ENCODE results near the gene MSI2.
A peak's percentile ranks its signal among the peaks of the same experiment; 100 is the strongest.

The MSI2 gene

GRCh38 chr17:57350266-57350665, 93.9 kb downstream of the MSI2 start:
- Histone ChIP-seq H3F3A (ENCODE audit: control insufficient read depth, insufficient read depth) (peaks cover 7% of the 10 kb centered on the region), H3K27ac (ENCODE audit: low read depth, low read length) (no peak overlapping the region), H3K27me3 (ENCODE audit: control insufficient read depth, low read length) (no peaks in the 10 kb centered on the region), H3K4me1 (ENCODE audit: control insufficient read depth, low read length) (peaks cover 29% of the 10 kb centered on the region), H3K4me3 (ENCODE audit: low read length) (no peak overlapping the region), H4K20me1 (ENCODE audit: control insufficient read depth, insufficient read depth, low read depth, low read length) (no peaks in the 10 kb centered on the region), H3K79me2 (ENCODE audit: control insufficient read depth, low read length) (peaks cover 66% of the 10 kb centered on the region), H3K4me2 (ENCODE audit: low read length) (no peak overlapping the region), H3K9me2 (replicated peaks; ENCODE audit: control insufficient read depth, low read length) (no peaks in the 10 kb centered on the region), H3K9me3 (ENCODE audit: control insufficient read depth, insufficient read depth, low read length) (no peaks in the 10 kb centered on the region), H3K36me3 (ENCODE audit: control insufficient read depth, low read length) (peaks cover 54% of the 10 kb centered on the region)
- TF ChIP-seq EZH2phosphoT487 (IDR thresholded peaks at IDR 0.05; ENCODE audit: borderline replicate concordance, low read length) = no peak
- TF ChIP-seq, protein P1, sequence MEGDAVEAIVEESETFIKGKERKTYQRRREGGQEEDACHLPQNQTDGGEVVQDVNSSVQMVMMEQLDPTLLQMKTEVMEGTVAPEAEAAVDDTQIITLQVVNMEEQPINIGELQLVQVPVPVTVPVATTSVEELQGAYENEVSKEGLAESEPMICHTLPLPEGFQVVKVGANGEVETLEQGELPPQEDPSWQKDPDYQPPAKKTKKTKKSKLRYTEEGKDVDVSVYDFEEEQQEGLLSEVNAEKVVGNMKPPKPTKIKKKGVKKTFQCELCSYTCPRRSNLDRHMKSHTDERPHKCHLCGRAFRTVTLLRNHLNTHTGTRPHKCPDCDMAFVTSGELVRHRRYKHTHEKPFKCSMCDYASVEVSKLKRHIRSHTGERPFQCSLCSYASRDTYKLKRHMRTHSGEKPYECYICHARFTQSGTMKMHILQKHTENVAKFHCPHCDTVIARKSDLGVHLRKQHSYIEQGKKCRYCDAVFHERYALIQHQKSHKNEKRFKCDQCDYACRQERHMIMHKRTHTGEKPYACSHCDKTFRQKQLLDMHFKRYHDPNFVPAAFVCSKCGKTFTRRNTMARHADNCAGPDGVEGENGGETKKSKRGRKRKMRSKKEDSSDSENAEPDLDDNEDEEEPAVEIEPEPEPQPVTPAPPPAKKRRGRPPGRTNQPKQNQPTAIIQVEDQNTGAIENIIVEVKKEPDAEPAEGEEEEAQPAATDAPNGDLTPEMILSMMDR (IDR thresholded peaks at IDR 0.05; ENCODE audit: low read depth, low read length, poor library complexity, severe bottlenecking) = no peak

GRCh38 chr17:57352665-57353175, 96.4 kb downstream of the MSI2 start:
- Histone ChIP-seq H3K9me2 (replicated peaks; ENCODE audit: control insufficient read depth, low read length) (no peaks in the 10 kb centered on the region), H3K4me1 (ENCODE audit: control insufficient read depth, low read length) (peaks cover 54% of the 10 kb centered on the region), H3K79me2 (ENCODE audit: control insufficient read depth, low read length) (peaks cover 84% of the 10 kb centered on the region), H3K36me3 (ENCODE audit: control insufficient read depth, low read length) (peaks cover 62% of the 10 kb centered on the region), H3K4me2 (ENCODE audit: low read length) (no peak overlapping the region), H3K9me3 (ENCODE audit: control insufficient read depth, insufficient read depth, low read length) (no peaks in the 10 kb centered on the region), H3K4me3 (ENCODE audit: low read length) (no peak overlapping the region), H3K27ac (ENCODE audit: low read depth, low read length) (no peak overlapping the region), H3F3A (ENCODE audit: control insufficient read depth, insufficient read depth) (peaks cover 26% of the 10 kb centered on the region), H3K27me3 (ENCODE audit: control insufficient read depth, low read length) (no peaks in the 10 kb centered on the region), H4K20me1 (ENCODE audit: control insufficient read depth, insufficient read depth, low read depth, low read length) (no peaks in the 10 kb centered on the region)
- TF ChIP-seq, protein P1 (IDR thresholded peaks at IDR 0.05; ENCODE audit: low read depth, low read length, poor library complexity, severe bottlenecking) = no peak
- TF ChIP-seq EZH2phosphoT487 (IDR thresholded peaks at IDR 0.05; ENCODE audit: borderline replicate concordance, low read length) = no peak

DNA sequence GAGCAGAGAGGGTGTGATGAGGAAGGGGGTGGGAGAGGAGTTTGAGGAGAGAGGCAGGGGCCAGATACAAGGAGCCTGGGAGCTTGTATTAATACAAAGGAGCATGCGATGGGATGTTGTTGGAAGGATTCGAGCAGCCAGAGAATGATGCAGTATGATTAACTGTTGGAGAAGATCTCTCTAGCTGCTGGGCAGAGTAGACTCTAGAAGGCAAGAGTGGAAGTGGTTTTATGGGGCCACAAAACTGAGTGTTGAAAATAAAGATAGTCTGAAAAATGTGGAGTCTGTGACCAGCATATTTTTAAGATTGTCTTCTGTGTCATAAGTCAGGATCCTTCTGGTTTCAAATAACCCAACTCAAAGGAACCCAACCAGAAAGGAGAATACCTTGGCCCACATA, 98.3 kb downstream of the MSI2 start:
- TF ChIP-seq, protein P1 (IDR thresholded peaks at IDR 0.05; ENCODE audit: low read depth, low read length, poor library complexity, severe bottlenecking) = no peak
- no peak for TF ChIP-seq EZH2phosphoT487 (IDR thresholded peaks at IDR 0.05; ENCODE audit: borderline replicate concordance, low read length)
- peaks cover 54% of the 10 kb centered on the region for H3K36me3 ChIP-seq (ENCODE audit: control insufficient read depth, low read length)
- H3K4me1 ChIP-seq (ENCODE audit: control insufficient read depth, low read length) = peaks cover 73% of the 10 kb centered on the region
- peak overlapping the region; percentile 100 for H3K4me2 ChIP-seq (ENCODE audit: low read length)
- peak overlapping the region; percentile 100 for H3K27ac ChIP-seq (ENCODE audit: low read depth, low read length)
- no peaks in the 10 kb centered on the region for H4K20me1 ChIP-seq (ENCODE audit: control insufficient read depth, insufficient read depth, low read depth, low read length)
- H3K27me3 ChIP-seq (ENCODE audit: control insufficient read depth, low read length) = no peaks in the 10 kb centered on the region
- H3K79me2 ChIP-seq (ENCODE audit: control insufficient read depth, low read length) = peaks cover 90% of the 10 kb centered on the region
- no peaks in the 10 kb centered on the region for H3K9me2 ChIP-seq (replicated peaks; ENCODE audit: control insufficient read depth, low read length)
- H3K9me3 ChIP-seq (ENCODE audit: control insufficient read depth, insufficient read depth, low read length) = no peaks in the 10 kb centered on the region
- peak overlapping the region; percentile 78 for H3K4me3 ChIP-seq (ENCODE audit: low read length)
- peaks cover 31% of the 10 kb centered on the region for H3F3A ChIP-seq (ENCODE audit: control insufficient read depth, insufficient read depth)

Measured in DOHH2 (cell line).